HG03103 (cell line): Measurements from ENCODE around the gene PXDC1.
A peak's percentile ranks its signal among the peaks of the same experiment; 100 is the strongest.

Experiments used
- ATAC-seq: cut with Tn5 transposase; IDR thresholded peaks from one replicate; pipeline ENCODE4 v1.9.1; 2021; ENCODE audit warnings: low read depth; ENCODE audit not compliant: unreplicated experiment

PXDC1 gene

DNA sequence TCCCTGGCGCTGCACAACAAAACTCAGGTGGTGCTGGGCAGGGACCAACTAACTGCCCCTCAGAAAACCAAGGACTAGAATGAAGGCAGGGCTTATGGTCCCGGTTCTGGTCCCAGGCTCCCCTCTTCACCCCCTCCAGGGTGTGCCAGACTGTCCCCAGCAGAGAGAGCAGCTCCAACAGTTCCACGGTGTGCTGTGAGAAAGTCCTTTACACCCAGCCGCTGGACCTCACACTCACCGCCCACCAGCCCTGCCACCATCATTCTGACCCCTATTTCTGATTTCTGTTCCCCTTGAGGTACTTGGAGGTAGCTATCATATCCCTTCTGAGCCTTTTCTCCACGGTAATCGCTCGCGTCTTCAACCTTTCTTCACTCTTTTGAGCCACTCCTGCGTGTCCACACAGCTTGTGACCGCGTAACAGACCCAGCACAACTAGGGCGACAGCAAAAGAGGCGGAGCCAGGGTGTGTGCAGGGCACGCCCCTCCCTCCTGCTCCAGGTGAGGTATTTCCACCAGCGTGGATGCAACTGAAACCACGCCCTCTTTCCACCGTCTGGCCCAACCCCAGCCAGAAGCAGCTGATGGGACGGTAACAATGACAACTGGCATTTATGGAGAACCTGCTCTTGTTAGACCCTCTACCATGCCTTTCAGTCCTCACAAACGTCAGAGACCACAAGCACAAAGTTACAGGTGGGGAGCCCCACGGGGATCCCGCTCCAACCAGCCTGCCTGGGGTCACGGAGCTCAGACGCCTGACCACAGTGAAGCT is 2.3 kb downstream of the PXDC1 start:
- no peak for ATAC-seq

DNA sequence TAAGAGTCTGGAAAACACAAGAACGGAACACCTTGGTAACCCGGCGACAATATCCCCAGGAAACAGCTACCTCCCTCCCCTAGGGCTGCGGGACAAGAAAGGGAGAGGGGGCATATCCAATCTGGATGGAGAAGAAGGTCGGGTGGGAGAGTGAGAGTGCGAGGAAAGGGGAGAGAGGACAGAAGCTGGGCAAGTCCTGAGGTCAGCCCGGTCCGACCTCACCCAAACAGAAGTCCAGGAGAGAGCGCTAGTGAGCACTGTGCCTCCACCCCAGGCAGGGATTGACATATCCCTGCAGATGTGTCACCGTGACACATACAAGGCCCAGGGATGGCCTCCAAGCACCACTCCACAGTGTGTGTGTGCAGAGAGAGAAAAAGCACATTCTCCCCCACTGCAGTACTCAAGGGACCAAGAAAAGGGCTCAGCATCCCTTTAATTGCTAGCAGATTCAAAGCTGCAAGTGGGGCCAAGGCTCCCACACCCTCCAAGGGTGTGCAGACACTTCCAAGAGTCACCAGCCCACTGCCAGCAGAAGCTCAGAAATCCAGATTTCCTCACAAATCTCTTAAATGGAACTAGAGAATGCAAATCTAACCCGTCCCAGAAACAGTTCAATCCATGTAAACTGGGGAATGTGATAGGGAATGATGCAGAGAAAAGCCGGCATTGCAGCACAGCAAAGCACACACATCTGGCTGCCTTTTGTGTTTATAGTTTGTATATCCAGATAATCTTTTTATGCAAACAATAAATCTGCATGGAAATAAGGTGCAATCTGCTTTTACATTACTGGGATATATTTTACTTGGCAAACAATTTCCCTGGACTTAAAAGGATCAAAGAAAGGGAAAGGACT is 3.1 kb downstream of the PXDC1 start:
- no peak for ATAC-seq

DNA sequence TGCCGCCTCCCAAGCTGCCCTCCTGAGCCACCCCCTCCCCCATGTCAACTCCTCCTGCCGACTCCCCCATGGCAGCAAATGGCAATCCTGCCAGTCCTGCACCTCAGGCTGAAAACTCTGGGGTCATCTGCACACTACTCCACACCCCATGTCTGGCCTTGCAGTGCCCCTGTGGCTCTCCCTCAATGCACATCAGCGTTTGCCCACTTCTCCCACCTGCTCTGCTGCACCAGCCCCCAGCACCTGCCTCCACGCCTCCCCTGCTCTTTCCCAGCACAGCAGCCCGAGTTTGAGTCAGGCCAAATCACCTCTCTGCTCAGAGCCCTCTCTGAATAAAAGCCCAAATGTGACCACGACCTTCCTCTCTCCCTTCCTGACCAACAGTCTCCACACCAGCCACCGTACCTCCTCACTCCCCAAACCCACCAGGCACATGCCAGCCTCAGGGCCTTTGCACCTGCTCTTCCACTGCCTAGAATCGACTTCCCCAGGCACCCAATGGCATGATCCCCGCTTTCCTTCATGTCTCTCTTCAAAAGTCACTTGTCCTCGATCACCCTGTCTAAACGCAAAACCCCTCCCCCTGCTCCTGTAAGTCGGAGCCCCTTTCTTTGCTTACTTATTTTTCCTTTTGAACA is 4.3 kb downstream of the PXDC1 start:
- no peak for ATAC-seq

DNA sequence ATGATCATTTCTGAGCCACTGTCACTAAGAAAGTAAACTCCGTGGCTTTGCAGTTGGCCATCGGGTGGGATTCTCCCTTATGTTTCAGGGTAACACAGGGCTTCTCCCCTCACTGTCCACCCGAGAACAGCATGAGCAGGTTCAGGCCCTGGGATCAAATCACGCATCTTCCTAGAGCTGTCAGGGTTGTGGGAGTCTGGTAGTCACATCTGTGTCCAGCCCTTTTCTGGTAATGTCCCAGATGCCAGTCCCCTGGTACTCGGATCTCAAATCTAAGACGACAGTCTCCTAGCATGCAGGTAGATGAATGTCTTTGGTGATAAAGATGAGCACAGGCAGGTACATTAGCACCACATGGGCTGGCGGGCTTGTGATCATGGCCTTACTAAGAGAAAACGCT is 4.8 kb downstream of the PXDC1 start:
- no peak for ATAC-seq

DNA sequence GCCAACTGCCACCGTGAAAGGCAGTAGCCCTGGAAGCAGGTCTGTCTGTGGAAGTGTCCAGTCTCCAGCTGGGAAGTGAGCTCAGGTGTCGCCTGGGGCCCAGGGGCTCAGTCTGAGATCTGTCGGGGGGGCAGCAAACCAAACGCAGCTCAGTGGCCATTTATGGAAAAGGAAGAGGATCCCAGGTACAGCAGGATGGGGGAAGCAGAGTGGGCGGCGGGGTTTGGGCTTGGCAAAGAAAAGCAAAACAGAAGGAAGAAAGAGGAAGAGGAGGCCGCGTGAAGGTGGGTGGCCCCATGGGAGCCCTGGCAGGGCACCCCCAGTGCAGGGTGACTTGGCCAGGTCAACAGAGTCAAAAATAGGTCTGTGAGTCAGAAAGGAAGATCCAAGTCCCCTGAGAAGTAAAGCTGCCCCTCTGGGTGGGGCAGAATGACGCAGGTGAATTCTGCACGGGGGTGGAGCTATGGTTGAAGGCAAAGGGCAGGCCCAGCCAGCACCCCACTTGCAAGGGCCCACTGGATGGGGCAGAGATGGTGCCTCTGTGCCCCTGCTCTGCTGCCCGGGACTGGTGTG is 5.3 kb downstream of the PXDC1 start:
- ATAC-seq, result no peak

DNA sequence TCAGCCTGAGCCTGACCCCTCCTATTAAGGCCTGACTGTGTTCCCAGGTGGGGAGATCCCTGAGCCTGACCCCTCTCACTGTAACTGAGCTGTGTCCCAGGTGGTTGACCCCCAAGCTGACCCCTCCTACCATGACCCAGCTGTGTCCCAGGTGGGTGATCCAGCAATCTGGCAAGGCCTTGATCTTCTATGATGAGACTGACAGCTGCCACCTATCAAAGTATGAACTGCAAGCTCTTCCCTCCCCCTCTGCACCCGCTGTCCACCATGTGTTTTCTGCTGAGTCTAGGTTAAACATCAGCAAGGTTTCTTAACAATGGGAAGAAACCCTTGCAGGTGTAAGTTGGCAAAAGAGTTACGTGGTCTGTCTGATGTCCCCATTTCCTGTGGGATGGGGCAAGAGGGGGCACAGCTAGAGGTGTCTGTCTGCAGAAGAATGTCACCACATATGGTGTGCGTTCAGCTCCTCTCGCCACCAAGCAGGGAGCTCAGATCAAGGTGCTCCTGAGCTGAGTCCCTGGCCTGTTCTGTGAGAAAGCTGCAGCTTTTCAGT is 5.9 kb downstream of the PXDC1 start:
- no peak for ATAC-seq

DNA sequence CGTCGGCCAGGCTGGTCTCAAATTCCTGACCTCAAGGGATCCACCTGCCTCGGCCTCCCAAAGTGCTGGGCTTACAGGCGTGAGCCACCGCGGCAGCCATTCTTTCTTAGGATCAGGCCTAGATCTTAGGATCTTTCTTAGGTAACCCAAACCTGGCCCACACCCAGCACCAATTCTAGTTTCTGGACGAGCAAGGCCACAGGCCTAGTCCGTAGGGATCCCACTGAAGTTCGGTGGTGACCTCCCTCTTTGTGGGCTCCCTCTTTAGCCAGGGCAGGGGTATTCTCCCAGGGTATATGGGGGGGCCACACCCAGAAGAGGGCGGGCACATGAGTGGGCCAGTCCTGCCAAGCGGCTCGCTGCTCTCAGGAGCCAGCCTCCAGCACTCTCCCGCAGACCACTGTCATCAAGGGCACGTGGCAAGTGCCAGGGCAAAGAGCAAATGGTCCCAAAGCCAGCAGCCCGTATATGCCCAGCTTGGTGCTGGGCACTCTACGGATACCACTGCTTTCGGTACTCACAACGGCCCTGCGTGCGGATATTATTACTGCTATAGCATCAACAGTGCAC is 6.5 kb downstream of the PXDC1 start:
- no peak for ATAC-seq

DNA sequence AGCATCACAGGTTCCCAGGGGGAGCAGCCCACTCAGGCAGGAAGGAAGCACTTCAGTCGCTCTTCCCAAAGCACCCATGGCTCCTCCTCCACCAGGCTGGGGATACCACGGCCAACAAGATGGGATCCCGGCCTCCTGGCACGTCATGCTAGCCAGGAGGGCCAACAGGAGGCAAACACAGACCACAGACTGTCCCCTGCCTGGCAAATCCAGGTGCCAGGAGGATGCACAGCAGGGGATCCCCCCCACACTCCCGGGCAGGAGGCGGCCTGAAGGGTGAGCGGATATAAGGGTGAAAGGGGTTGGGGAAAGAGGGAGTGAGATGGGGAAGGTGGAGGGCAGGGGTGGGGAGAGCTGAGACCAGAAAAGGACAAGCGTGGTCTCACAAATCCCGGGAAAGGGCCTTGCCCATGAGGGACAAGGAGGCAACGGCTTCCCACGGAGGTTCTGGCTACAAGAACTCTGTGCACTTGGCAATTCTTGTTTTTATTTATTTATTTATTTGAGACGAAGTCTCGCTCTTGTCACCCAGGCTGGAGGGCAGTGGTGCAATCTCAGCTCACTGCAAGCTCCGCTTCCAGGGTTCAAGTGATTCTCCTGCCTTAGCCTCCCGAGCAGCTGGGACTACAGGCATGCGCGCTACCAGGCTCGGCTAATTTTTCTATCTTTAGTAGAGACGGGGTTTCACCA is 7.2 kb downstream of the PXDC1 start:
- no peak for ATAC-seq

DNA sequence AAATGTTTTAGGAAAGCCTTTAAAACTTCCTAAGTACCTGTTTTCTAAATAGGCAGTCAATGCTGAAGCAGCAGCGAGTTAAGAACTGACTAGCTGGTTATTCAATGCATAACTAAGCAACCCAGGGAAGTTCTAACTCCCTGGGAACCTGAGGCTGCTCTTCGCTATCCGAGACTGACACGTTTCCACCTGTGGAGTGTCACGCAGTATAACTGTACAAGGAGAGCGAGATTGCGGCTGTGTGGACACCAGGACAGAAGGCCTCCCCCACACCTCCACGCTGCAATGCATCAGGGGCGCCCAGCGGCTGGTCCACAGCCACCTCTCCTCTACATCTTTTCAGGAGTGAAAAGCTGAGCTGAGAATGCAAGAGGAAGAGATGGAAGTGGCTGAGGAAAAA is 8.0 kb downstream of the PXDC1 start:
- ATAC-seq, result no peak

DNA sequence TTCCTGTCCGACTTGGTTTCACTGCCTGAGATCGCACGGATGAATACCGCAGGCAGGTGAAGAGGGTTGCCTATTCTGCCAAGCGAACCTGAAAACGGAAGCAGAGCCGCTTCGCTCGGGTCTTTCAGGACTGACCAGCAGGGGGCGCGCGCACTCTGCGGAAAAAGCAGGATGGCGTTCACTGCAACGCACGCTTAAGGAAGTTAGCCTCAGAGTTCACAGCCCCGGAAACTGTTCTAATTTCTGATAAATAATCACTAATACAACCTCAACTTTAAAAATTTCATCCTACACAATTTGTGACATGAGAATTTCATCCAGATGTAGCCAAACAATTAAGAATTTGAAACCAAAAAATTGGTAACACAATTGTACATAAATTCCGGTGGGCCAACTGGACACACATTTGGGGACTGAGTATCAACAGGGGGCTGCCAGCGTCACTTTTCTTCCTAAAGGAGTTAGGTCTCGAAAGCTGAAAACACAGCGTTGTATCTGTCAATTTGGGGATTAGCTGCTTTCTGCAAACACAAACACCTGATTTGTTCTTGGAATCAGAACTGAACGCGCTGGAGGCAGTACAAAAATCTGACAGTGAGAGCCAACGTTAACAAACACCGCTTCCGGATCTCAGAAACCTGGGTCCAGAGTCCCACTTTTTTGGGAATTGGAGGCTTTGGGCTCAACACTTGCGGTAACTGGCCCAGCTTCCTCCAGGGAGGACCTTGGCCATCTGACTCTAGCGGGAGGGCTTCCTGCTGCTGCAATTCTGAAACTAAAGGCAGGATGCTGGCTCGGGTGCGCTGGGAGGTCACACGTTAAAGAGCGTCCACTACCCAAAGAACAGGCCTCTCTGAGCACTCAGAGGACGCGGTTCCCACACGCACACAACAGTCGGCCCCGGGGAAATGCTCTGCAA is 8.8 kb downstream of the PXDC1 start:
- peak; percentile 42 for ATAC-seq

DNA sequence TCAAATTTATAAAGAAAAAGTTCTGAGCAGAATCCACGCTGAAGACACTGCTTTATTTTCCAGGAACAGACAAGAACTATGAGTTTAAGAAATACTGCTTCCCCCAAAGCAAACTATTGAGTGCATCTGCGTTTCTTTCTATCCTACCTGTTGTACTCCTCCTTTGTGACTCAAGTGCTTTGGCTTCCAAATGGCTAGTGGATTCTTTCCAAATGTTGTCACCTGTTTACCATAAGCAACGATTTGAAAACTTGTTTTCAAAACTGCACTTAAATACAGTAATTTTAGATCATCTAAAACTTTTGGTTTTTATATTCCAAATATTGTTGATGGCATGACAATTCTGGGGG is 9.5 kb downstream of the PXDC1 start:
- no peak for ATAC-seq

DNA sequence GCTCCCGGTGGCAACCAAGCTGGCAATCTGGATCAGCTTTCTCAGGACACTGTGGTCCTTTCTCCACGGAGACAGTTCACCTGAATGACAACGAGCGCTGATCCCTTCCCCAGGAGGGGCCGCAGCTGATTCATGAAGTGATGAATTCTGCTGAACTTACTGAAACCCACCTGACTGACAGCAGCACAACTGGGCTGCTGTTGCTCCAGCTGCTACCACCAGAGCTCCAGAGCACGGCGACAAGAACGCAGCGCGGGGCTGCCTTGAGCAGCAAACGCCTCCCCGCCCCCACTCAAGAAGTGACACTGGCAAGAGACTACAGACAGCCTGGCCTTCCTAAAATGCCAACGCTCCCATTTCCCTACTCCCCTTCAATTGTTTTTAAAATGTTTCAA is 10.0 kb downstream of the PXDC1 start:
- no peak for ATAC-seq

DNA sequence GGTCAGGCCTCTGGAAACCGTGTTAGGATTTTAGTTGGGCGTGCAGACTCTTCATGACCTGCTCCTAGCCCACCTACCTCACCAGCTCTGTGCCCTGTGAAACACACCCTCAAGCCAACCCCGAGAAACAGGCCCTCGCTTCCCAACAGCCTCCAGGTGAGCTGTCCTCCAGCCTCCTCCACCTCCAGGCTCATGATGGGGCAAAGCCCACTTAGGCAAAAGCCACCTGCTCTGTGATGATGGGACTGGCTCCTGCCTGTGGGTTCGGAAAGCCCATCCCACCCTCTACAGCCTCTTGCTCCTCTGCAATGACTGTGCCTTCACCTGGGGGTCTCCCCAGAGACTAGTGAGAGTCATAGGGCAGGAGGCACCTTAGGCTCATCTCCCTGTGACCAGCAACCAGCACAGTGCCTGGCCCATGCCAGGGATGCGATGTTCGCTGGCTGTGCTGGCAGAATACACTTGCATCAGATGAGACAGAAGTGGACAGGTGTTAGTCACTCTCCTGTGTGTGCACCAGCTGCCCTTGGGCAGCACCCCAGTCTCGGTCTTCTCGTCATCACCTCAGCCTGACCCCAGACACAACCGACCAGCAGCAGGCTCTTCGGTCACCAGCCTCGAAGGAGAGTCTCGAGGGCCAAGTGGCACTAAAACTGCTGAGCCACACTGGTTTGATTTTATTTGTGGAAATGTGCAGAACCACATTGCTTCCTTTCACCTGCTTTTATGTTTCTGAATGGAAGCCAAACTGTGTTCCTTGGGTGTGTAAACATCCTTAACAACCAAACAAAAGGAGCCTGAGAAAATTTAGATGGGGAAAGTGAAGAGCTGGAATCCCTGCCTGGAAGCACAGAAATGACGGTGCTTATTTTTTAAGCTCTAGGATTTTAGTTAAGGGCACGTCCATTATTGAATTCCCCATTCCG is 10.7 kb downstream of the PXDC1 start:
- ATAC-seq, result no peak

DNA sequence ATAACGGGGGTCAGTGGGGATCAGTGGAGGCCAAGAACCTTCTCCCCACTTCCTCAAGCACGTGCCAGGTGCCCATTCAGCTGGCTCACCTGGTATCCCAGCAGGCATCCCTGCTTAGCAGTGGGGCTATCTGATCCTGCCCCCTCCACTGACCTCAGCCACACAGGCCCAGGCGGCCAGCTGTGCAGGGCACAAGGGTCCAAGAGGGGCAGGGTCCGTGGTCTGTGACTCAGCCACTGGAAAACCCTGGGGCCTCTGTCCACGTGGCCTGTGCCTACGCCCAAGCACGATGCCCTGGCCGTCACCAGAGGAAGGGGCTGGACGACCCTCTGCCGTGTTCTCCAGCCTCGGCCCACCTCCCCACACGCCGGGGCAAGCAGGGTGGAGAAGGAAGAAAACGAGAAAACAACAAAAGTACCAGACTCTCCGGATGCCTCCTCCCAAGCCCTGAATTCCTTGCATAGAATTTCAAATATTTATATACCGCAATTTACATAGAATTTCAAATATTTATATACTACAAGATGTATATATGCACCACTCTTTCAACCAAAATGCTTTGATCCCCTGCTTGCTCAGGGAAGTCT is 12.1 kb downstream of the PXDC1 start:
- ATAC-seq, result no peak

DNA sequence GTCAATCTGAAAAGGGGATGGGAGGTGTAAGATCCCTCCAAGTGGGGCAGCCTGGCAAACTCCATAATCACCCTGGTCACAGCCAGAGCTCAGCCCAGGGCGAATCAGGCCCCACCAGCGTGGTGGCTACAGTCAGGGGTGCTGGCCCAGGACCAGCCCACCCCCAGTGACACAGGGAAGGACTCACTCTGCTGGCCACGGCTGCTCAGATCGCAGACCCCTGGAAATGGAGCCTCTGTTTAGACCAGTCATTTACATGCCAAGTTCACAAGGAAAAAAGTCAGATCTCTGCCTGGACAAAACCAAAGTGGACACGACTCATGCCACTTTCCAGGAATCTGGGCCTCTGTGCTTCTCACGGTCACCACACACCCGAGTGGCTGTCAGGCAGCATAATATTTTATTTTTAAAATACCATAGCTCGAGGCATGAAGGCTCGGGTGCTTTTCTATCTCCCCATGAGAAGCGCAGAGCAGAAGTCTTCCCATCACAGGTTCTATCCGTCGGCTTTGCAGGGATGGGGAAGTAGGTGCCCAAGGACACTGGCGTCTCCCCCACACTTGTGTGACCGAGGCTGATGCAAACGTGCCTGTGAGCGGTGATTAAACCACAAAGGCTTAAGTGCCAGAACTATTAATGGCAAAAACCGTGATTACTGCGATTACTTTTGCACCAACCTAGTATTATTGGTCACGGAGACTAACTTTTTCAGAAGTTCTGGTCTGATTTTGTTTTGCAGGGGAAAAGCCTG is 13.0 kb downstream of the PXDC1 start:
- no peak for ATAC-seq

DNA sequence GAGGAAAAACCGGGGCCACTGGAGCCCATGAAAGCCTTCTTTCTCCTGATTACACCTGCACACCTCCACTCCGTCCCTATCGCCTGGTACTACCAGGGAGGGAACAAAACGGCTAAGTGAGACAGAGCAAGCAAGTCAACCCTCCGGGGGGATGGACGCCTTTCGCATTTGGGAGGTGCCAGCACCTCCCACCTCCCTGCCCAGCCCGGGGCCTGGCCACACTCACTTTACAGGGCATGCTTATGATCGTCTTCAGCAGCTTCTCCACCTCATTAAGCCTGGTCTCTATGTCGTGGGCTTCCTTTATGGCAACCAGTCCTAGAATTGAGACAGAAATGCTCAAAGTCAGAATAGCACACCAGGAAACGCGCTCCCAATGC is 13.7 kb downstream of the PXDC1 start:
- ATAC-seq, result no peak
